Uterus (tissue), 4 donors: ENCODE results near the gene ENC1. TPM values are rescaled to one million over a fixed set of nuclear protein-coding genes. Genes with fewer than 3 reads are reported as not detected.

ENCODE experiments used
- DNase-seq, 2 donors: peaks; one replicate each; pipeline ENCODE4 v3.0.0-alpha.2; 2019 to 2020
- H3K27ac ChIP-seq, 2 donors: fragments of 200-600 bp; sonication (generic); 1 replicate in 1 of 2; 2 replicates in 1 of 2; pipeline ENCODE4 v1.5.1; 2016 to 2018
- H3K27me3 ChIP-seq, 2 donors: fragments of 200-600 bp; sonication (generic); one replicate each; pipeline ENCODE4 v1.5.1; 2018 to 2019; ENCODE audit warnings: control low read depth in 1 of 2
- H3K36me3 ChIP-seq, 2 donors: fragments of 200-600 bp; sonication (generic); one replicate each; pipeline ENCODE4 v1.5.1; 2019; ENCODE audit warnings: control low read depth in 1 of 2
- H3K4me1 ChIP-seq, 2 donors: fragments of 200-600 bp; sonication (generic); one replicate each; pipeline ENCODE4 v1.5.1; 2018 to 2019; ENCODE audit warnings: control low read depth in 1 of 2
- H3K4me3 ChIP-seq, 2 donors: fragments of 200-600 bp; sonication (generic); 1 replicate in 1 of 2; 2 replicates in 1 of 2; pipeline ENCODE4 v1.5.1; 2018 to 2019; ENCODE audit warnings: mild to moderate bottlenecking in 1 of 2
- H3K9me3 ChIP-seq, 2 donors: fragments of 200-600 bp; sonication (generic); one replicate each; pipeline ENCODE4 v1.5.1; 2019; ENCODE audit warnings: control low read depth in 1 of 2
- CTCF ChIP-seq, 4 experiments: fragments of 200-600 bp in 2 of 4; fragments of 450-650 bp in 2 of 4; sonication (generic) in 2 of 4; IDR thresholded peaks; one replicate each; pipeline ENCODE4 v1.5.1; 2016 to 2019; ENCODE audit warnings: antibody characterized with exemption in 4 of 4, mild to moderate bottlenecking in 2 of 4, moderate library complexity in 1 of 4
- POLR2A ChIP-seq, 2 donors: fragments of 450-650 bp; IDR thresholded peaks; one replicate each; pipeline ENCODE4 v1.6.1; 2016; ENCODE audit warnings: antibody characterized with exemption in 2 of 2, mild to moderate bottlenecking in 1 of 2, moderate library complexity in 1 of 2
- intact Hi-C: fragments of 100-400 bp; cut with DNase I; formaldehyde crosslinking; loops from one replicate; pipeline ENCODE4 v1.15.1; 2023; ENCODE audit warnings: low total_unique reads
- total RNA-seq, 4 donors: library from RNA; depleted of rRNA in 3 of 4; stranded (reverse); fragments of >200 nt in 3 of 4; gene quantifications; one replicate each; pipeline versions ENCODE4 v1.1.0 to v1.2.4, GENCODE V29; 2014 to 2023
- donor health status: DM: yes; HTN: yes; CAD: no.

The ENC1 gene
- total RNA-seq, 4 donors from 2014 or later, result 0.59 to 75.0 (median 2.9) TPM

- DNase-seq, result no peak
- Histone ChIP-seq H3K4me1 (no peaks in the 10 kb centered on the region), H3K36me3 (no peaks in the 10 kb centered on the region), H3K9me3 (no peaks in the 10 kb centered on the region), H3K4me3 (no peak overlapping the region), H3K27ac (no peak overlapping the region), H3K27me3 (no peaks in the 10 kb centered on the region)
- TF ChIP-seq POLR2A (IDR thresholded peaks at IDR 0.05) (no peak), CTCF (IDR thresholded peaks at IDR 0.05) (no peak)
- intact Hi-C loops, result loop anchor here (5.0 kb wide), 1 partner anchor 747 kb away; no protein-coding TSS in a partner anchor
Observed at GRCh38 chr5:74649421-74649973, 9.0 kb upstream of the ENC1 start.

- intact Hi-C loops, result loop anchor here (5.0 kb wide), 1 partner anchor 747 kb away; no protein-coding TSS in a partner anchor
- Histone ChIP-seq H3K9me3 (no peaks in the 10 kb centered on the region), H3K4me3 (no peak overlapping the region), H3K27me3 (no peaks in the 10 kb centered on the region), H3K27ac (no peak overlapping the region), H3K4me1 (no peaks in the 10 kb centered on the region), H3K36me3 (no peaks in the 10 kb centered on the region)
- DNase-seq, result no peak
- TF ChIP-seq POLR2A (IDR thresholded peaks at IDR 0.05), result no peak
- TF ChIP-seq CTCF (IDR thresholded peaks at IDR 0.05), result peak; percentile 72 to 81 (median 76)
Observed at GRCh38 chr5:74648835-74649293, 8.3 kb upstream of the ENC1 start.

GRCh38 chr5:74647096-74647495 lies 6.6 kb upstream of the ENC1 start:
- Histone ChIP-seq H3K27ac (no peak overlapping the region), H3K27me3 (no peaks in the 10 kb centered on the region), H3K9me3 (no peaks in the 10 kb centered on the region), H3K36me3 (no peaks in the 10 kb centered on the region), H3K4me3 (no peak overlapping the region), H3K4me1 (no peaks in the 10 kb centered on the region)
- intact Hi-C loops, result loop anchor here (5.0 kb wide), 1 partner anchor 745 kb away; no protein-coding TSS in a partner anchor
- DNase-seq, result no peak
- TF ChIP-seq CTCF (IDR thresholded peaks at IDR 0.05) (no peak), POLR2A (IDR thresholded peaks at IDR 0.05) (no peak)

GRCh38 chr5:74643111-74643562 lies 2.6 kb upstream of the ENC1 start:
- no peak for DNase-seq
- TF ChIP-seq POLR2A (IDR thresholded peaks at IDR 0.05), result no peak
- TF ChIP-seq CTCF (IDR thresholded peaks at IDR 0.05), result no peak
- Histone ChIP-seq H3K27ac (no peak overlapping the region), H3K36me3 (no peaks in the 10 kb centered on the region), H3K9me3 (no peaks in the 10 kb centered on the region), H3K4me3 (no peak overlapping the region), H3K27me3 (no peaks in the 10 kb centered on the region), H3K4me1 (no peaks in the 10 kb centered on the region)
- intact Hi-C loops, result no loop called here

- H3K4me1 ChIP-seq, result no peaks in the 10 kb centered on the region
- H3K9me3 ChIP-seq, result no peaks in the 10 kb centered on the region
- no peak overlapping the region for H3K27ac ChIP-seq
- H3K27me3 ChIP-seq, result no peaks in the 10 kb centered on the region
- H3K36me3 ChIP-seq, result no peaks in the 10 kb centered on the region
- H3K4me3 ChIP-seq, result no peak overlapping the region
- intact Hi-C loops, result no loop called here
- TF ChIP-seq POLR2A (IDR thresholded peaks at IDR 0.05) (no peak), CTCF (IDR thresholded peaks at IDR 0.05) (no peak)
- DNase-seq, result no peak
Observed at GRCh38 chr5:74642543-74642863, 2.0 kb upstream of the ENC1 start.
